NCI-H345 treated with DMSO at 0.1 percent for 48 hours (cell line): ENCODE data around the gene PTPN23.

Experiments
- DNase-seq: peaks from one replicate; lab custom pipeline; 2025; ENCODE audit not compliant: unreplicated experiment; lab: John Stamatoyannopoulos, UW

The PTPN23 gene

GRCh38 chr3:47405820-47406761 lies 25.3 kb downstream of the PTPN23 start:
- DNase-seq: no peak

DNA sequence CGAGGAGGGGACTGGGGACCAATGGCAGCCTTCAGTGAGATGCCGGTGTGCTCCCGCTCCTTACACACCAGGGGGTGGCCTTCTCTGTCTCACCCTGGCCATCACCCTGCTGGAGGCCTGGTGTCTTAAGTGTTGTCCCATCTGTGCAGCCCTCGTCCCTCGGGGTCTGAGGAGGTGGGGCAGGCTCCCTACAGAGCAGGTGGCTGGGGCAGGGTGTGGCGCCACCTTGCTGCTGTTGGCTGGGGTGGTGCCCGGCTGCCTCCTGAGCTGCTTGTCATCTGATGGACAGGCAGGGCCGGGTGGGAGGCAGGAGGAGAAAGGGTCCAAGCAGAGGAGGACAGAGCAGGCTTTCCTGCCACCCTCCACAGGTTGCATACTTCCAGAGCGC lies 25.9 kb downstream of the PTPN23 start:
- DNase-seq: no peak

GRCh38 chr3:47407237-47407636 lies 26.4 kb downstream of the PTPN23 start:
- DNase-seq: no peak

DNA sequence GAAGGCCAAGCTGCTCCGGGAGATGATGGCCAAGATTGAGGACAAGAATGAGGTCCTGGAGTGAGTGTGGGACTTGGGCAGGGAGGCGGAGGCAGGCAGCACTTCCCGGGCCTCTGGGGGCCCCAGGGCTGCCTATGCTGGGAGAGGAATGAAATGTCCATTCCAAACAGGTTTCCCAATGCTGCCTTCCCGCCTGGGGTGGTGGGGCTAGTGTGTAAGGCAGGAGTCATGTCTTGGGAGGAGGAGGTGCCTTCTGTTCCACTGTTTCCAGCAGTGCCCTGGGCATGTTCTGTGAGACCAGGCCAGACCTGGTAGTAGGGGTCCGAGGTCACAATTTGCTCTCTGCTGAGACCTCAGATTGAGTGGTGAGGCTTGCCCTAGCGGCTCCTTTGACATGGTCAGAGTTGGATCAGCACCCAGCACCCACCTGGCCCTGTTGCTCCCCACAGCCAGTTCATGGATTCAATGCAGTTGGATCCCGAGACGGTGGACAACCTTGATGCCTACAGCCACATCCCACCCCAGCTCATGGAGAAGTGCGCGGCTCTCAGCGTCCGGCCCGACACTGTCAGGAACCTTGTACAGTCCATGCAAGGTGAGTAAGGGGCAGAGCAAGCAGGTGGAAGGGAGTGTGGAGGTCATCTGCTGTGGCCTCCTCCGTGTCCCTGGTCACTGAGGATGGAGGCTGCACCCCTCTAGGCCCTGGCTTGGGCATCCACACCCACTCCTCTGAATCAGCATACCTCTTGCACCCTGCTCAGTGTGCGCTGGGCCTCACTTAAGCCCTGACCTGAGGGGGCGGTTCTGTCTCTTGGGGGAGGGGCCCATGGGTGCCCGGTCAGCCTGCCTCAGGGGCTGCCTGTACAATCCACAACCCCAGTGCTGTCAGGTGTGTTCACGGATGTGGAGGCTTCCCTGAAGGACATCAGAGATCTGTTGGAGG lies 27.3 kb downstream of the PTPN23 start:
- no peak for DNase-seq

GRCh38 chr3:47408839-47409229 lies 28.0 kb downstream of the PTPN23 start:
- DNase-seq: no peak

DNA sequence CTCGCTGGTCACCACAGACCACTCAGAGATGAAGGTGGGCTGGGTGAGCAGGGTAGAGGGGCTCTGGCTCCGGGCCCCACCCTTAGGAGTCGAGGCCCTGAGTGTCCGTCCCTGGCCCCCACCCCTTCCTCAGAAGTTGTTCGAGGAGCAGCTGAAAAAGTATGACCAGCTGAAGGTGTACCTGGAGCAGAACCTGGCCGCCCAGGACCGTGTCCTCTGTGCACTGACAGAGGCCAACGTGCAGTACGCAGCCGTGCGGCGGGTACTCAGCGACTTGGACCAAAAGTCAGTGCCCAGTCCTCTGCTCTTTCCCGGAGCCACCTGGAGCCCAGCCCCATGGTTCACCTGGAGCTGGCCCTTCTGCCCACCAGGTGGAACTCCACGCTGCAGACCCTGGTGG lies 28.5 kb downstream of the PTPN23 start:
- DNase-seq: no peak

DNA sequence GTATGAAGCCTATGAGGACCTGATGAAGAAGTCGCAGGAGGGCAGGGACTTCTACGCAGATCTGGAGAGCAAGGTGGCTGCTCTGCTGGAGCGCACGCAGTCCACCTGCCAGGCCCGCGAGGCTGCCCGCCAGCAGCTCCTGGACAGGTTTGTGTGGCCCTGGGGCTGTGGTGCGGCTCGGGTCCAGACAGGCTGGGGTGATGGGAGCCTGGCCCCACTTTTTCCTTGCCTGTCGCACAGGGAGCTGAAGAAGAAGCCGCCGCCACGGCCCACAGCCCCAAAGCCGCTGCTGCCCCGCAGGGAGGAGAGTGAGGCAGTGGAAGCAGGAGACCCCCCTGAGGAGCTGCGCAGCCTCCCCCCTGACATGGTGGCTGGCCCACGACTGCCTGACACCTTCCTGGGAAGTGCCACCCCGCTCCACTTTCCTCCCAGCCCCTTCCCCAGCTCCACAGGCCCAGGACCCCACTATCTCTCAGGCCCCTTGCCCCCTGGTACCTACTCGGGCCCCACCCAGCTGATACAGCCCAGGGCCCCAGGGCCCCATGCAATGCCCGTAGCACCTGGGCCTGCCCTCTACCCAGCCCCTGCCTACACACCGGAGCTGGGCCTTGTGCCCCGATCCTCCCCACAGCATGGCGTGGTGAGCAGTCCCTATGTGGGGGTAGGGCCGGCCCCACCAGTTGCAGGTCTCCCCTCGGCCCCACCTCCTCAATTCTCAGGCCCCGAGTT lies 29.0 kb downstream of the PTPN23 start:
- DNase-seq: no peak

DNA sequence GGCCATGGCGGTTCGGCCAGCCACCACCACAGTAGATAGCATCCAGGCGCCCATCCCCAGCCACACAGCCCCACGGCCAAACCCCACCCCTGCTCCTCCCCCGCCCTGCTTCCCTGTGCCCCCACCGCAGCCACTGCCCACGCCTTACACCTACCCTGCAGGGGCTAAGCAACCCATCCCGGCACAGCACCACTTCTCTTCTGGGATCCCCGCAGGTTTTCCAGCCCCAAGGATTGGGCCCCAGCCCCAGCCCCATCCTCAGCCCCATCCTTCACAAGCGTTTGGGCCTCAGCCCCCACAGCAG lies 29.5 kb downstream of the PTPN23 start:
- no peak for DNase-seq

DNA sequence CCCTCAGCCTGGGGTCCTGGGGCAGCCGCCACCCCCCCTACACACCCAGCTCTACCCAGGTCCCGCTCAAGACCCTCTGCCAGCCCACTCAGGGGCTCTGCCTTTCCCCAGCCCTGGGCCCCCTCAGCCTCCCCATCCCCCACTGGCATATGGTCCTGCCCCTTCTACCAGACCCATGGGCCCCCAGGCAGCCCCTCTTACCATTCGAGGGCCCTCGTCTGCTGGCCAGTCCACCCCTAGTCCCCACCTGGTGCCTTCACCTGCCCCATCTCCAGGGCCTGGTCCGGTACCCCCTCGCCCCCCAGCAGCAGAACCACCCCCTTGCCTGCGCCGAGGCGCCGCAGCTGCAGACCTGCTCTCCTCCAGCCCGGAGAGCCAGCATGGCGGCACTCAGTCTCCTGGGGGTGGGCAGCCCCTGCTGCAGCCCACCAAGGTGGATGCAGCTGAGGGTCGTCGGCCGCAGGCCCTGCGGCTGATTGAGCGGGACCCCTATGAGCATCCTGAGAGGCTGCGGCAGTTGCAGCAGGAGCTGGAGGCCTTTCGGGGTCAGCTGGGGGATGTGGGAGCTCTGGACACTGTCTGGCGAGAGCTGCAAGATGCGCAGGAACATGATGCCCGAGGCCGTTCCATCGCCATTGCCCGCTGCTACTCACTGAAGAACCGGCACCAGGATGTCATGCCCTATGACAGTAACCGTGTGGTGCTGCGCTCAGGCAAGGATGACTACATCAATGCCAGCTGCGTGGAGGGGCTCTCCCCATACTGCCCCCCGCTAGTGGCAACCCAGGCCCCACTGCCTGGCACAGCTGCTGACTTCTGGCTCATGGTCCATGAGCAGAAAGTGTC lies 30.2 kb downstream of the PTPN23 start:
- DNase-seq: no peak

GRCh38 chr3:47411696-47412452 lies 31.1 kb downstream of the PTPN23 start:
- DNase-seq: no peak

DNA sequence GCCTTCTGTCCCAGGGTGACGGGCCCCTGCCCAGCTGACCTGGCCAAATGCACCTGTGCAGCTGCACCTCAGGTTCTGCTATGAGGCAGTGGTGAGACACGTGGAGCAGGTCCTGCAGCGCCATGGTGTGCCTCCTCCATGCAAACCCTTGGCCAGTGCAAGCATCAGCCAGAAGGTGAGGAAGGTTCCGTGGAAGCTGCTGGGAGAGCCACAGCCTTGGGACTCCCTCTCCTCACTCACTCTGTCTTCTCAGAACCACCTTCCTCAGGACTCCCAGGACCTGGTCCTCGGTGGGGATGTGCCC lies 31.6 kb downstream of the PTPN23 start:
- no peak for DNase-seq

- DNase-seq: no peak
Observed at GRCh38 chr3:47412842-47413520, 32.2 kb downstream of the PTPN23 start.

- DNase-seq: no peak
Observed at GRCh38 chr3:47413751-47414150, 32.9 kb downstream of the PTPN23 start.

- DNase-seq: no peak
Observed at GRCh38 chr3:47414161-47414564, 33.3 kb downstream of the PTPN23 start.

- no peak for DNase-seq
Observed at GRCh38 chr3:47414666-47415587, 34.1 kb downstream of the PTPN23 start.

DNA sequence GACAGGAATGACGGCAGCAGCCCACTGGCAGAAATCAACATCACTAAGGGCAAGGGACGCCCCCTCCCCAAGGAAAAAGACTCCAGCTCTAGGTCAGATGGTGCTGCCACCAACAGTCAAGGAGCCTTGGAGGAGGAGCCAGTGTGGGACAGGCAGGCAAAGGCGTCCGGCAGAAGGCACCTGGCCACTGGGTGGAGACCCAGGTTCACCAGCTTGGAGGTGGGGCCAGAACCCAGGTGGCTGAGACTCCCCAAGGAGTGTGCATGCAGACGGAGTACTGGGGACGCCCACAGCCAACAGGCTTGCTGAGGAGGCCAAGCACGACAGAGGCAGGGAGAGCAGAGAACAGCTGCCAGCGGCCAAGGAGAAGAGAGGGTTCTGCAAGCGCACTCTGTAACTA lies 35.2 kb downstream of the PTPN23 start:
- no peak for DNase-seq

DNA sequence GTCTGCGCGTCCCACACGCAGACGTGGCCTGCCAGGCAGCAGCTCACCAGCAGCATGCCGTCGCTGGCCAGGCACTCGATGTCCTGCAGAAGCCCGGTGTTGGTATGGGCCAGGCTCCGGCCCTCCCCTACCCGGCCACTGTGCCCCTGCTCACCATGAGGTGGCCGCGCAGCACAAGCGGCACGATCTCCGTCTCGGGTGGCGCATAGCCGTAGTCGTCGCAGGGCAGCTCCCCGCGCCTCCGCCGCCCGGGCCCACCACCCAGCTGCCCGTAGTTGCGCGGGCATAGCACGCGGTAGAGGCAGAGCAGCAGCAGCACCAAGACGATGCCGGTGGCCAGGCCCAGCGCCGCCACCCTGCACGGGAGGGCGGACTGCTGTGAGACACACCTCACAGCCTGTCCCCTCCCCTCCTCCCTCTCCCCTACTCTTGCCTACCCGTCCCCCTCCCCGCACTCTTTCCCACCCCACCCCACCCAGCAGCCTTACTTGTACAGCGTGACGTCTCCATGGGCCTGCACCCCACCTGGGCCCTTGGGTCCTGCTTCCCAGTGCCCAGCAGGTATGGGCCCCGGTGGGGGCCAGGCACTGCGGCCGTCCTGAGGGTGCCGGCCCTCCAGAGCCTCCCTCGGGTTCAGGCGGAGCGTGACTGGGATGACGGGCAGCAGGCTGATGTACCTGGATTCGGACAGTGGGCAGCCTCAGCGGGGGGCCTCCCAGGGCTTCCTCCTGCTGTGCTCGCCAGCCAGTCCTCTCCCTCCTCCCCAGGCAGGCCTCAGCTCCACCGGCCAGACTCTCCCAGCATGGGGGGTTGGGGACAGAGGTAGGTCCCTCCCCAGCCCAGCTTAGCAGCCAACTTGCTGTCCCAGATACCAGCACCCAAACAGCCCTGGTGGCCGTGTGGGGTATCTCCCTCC lies 37.6 kb downstream of the PTPN23 start:
- DNase-seq: no peak
